Fibroblast of skin of right biceps (primary cell): ENCODE measurements around the gene ARL1.
"Not testable (repeated sequence)": the region's sequence is repeated elsewhere in the genome, so short reads cannot be mapped to it uniquely, and the experiment has no call there.

ENCODE experiments used
- DNase-seq: peaks from one replicate; pipeline ENCODE4 v3.0.0-alpha.2; 2013

The ARL1 gene

DNA sequence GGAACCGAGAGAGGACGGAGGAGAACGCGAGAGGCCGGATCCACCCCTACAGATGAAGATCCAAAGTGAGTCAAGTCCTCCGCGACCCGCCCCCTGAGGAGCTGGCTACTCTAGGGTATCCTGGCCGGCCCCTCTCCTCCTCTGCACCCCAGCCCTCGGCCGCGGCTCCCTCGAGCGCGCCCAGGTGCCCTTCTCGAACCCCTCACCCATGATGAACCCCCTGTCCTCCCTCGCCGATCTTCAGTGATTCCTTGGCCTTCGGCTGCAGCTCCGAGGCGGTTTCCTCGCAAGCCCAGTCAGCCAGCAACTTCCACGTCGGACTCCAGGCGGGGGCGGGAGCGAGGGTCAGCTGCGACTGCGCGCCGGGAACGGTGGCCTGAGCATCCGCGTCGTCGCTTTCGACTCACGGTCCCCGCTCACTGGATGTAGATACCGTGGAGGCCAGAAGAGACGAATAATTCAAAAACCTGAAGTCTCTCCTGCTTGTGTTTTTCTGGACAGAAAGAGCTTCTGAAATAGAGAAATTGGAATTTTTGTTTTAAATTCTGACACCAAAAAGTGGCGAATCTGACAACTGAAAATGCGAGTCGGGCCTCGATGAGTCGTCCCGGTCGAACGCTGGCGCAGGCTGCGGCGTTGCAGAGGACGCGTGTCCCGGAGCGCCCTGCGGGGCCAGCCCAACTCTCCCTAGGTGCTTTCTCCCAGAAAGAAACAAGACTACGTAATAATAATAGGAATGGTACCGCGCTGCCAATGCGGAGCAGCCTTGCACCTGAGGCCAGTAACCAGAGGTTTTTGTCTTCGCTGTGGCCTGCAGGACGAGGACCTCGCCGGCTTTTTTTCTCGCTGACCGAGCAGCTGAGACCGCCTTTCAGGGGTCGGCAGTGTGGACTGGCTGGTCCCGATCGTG, at the start of gene ARL1:
Gene ARL1 (minus strand): TSS at position 337 of the 910 bp plus-strand sequence. CDS start 127 bp downstream, at position 210.
- DNase-seq: peak; percentile 91

DNA sequence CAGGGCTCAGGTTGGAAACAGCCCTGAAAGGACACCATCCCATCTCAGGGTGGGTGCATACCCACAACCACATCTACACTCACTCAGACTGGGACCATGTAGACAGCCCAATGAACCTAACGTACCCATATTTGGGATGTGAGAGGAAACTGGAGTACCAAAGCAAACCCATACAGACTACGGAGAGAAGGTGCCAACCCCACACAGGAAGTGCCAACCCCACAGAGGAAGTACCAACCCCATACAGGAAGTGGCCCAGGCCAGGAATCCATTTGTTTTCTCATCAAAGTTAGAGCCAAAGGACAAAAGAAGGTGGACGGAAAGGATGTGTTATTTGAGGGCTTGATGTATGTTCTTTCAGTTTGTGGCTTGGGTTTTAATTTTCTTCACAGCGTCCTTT, 48.1 kb upstream of the ARL1 start:
- no peak for DNase-seq

DNA sequence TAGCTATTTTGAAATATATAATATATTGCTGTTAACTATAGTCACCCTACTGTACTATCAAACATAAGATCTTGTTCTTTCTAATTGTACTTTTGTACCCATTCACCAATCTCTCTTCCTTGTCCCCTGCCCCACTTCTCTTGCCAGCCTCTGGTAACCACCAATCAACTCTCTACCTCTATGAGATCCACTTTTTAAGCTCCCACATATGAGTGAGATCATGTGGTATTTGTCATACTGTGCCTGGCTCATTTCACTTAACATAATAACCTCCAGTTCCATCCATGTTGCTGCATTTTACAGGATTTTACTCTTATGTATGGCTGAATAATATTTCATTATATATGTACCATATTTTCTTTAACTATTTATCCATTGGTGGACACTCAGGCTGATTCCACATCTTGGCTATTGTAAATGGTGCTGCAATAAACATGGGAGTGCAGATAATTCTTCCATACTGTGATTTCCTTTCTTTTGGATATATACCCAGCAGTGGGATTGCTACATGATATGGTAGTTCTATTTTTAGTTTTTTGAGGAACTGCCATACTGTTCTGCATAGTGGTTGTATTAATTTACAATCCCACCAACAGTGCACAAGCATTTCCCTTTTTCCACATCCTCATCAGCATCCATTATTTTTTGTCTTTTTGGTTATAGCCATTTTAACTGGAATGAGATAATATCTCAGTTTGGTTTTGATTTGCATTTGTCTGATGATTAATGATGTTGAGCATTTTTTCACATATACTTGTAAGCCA, 34.1 kb upstream of the ARL1 start:
- DNase-seq: no peak

DNA sequence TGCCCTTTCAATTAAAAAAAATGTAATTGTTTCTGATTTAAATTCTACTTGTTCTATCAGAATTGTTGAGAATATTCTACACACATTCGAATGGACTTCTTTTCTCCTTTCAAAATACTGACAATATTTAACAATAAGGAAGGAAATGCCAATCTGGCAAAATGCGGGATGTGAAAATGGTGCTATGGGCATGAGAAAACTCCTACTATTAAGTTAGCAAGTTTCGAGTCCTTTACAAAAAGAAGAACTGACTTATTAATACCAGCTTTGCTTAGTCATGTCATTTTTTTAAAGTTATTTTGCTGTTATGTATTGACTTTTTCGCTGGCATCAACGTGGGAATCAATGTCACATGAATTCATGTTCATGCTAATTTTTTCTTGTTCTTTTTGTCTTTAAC, 31.7 kb upstream of the ARL1 start:
- no peak for DNase-seq

DNA sequence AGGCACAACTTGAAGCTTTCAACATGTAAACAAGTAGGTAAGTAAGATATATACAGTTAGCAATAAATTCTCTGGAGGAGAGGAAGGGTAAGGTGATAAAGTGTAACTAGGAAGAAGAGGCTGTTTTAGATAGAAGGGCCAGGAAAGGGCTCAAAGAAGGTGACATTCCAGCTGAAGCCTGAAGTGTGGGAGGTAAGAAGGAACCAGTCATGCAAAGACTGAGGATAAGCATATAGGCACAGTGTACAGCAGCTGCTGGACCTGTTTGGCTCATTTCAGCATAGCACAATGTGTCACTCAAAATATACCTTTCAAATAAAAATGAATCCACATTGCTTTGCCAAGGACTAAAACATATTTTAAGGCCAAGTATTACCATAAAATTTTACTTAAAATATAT, 28.6 kb upstream of the ARL1 start:
- no peak for DNase-seq

DNA sequence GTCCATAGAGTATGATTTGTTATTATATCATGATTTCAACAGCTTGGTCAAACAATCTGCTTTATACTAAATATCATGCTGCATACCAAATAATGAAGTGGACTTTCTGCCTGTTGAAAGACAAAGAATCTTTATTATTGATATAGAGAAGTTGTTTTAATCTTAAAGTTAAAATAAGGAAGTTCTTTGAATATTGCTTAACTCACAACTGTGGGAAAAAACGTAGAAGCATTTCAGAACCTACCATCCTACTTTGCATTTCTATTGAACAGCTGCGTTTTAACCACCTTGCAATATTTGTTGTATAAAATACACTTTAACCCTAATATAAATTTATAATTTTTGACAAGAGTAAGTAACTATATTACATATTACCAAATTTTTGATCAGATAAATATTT, 22.9 kb upstream of the ARL1 start:
- no peak for DNase-seq

DNA sequence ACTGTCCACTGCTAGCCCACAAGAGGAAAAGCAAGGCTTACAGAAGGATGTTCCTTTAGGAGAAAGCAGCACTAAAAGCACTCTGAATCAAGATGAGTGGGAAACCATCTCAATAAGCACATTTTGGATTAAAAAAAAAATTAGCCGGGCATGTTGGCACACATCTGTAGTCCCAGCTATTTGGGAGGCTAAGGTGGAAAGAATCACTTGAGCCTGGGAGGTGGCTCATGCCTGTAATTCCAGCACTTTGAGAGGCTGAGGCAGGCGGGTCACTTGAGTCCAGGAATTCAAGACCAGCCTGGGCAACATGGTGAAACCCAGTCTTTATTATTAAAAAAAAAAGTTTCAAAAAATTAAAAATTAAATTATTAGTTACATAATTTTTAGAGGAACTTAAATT, 17.0 kb upstream of the ARL1 start:
- no peak for DNase-seq

DNA sequence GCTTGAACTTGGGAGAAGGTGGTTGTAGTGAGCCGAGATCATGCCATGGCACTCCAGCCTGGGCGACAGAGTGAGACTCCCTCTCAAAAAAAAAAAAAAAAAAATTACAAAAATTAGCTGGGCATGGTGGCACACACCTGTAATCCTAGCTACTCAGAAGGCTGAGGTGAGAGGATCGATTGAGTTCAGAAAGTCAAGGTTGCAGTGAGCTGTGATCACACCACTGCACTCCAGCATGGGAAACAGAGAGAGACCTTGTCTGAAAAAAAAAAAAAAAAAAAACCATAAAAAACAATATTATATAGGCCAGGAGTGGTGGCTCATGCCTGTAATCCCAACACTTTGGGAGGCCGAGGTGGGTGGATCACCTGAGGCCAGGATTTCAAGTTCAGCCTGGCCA, 14.5 kb upstream of the ARL1 start:
- DNase-seq: not testable (repeated sequence)

DNA sequence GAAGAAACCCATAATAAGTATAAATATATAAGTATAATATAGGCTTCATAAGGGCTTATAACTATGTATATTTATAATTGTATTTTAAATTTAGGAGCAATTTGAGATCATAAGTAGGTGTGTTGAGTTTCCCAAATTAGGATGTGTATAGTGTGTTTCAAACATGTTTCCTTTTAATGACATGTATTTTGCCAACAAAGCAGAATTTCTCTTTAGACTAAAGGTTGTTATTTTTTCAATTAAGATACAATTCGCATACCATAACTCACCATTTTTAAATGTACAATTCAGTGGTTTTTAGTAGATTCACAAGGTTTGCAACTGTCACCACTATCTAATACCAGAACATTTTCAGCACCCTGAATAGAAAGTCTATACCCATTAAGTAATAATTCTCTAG, 7.7 kb upstream of the ARL1 start:
- DNase-seq: no peak

DNA sequence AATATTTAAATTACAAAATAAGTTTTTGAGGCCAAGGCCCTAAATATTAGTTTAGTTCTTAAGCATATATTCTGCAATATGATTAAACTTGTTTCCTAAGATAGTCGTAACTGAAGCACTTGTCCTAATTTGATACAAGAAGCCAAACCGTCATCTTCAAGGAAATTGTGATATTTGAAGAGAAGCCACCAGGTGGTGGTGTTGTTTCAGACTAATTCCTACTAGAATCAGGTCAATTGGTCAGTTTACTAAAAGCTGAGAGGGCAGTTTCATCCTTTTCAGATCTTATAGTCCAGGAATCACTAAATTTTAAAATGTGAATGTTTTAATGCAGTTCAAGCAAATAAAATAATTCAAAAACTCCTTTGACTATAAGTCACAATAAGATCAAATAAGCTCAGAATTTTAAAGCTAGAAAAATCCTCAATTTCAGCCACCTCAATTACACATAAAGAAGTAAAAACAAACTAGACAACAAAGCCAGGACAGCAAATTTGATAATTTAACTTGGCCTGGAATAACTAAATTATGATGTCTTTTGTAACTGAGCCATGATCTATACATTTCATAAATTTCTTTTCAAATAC, 7.1 kb upstream of the ARL1 start:
- peak; percentile 35 for DNase-seq

DNA sequence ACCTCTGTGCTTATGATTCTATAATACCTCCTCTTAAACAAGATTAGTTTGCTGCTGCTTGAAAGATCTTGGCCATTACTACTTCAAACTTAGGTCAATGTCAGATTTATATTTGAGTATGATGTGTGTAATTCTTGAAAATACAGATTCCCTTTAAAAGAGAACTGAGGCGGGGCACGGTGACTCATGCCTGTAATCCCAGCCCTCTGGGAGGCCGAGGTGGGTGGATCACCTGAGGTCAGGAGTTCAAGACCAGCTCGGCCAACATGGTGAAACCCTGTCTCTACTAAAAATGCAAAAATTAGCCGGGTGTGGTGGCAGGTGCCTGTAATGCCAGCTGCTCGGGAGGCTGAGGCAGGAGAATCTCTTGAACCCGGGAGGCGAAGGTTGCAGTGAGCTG, 2.6 kb upstream of the ARL1 start:
- DNase-seq: not testable (repeated sequence)

DNA sequence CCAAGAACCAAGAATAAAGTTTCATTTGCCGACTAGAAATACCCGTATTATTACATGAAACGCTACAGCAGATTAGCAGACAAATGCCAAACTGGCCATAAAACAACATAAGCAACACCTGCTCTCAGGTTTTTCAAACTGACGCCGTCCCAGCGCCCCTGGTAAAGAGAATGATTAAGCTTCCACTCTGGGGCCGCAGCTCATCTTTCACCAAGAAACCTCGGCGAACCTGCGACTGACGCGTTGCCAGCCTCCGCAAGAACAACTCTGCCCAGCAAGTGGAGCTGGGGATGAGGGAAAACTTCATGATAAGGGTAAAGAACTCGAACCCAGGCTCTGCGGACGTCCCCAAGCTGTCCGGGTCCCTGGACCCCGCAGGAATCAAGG, 530 bp downstream of the ARL1 start:
- DNase-seq: no peak

DNA sequence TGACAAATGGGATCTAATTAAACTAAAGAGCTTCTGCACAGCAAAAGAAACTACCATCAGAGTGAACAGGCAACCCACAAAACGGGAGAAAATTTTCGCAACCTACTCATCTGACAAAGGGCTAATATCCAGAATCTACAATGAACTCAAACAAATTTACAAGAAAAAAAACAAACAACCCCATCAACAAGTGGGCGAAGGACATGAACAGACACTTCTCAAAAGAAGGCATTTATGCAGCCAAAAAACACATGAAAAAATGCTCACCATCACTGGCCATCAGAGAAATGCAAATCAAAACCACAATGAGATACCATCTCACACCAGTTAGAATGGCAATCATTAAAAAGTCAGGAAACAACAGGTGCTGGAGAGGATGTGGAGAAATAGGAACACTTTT, 16.4 kb downstream of the ARL1 start:
- DNase-seq: not testable (repeated sequence)

DNA sequence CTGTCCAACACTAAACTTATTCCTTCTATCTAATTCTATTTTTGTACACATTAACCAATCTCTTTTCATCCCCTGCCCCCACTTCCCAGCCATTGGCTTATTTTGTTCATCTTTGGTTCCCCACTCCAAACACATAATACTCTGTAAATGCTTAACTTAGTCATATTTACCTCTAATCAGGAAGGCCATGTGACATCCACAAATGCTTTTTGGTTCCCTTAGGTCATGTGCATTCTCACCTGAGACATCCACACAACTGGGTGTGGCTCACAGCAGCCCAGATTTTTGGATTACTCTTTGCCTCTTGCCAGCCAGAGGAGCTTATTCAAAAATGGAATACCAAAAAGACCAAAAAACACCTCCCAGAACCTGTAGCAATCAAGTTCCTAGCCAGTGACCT, 28.4 kb downstream of the ARL1 start:
- no peak for DNase-seq

DNA sequence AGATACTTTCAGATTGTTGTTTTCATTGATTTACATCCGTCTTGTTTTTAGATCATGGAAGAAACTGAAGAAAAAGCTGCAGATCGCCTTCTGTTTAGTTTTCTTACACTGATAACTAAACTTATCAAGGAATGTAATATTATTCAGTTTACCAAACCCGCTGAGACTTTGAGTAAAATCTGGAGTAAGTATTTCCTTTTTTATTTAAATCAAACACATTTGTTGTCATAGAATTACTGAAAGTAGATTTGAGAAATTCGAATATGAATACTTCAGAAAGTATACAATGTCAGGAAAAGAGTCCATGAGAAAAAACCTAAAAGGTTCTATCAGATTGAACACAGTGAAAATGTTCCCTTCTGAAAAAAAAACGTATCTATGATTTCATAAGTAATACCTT, 32.0 kb downstream of the ARL1 start:
- DNase-seq: no peak

DNA sequence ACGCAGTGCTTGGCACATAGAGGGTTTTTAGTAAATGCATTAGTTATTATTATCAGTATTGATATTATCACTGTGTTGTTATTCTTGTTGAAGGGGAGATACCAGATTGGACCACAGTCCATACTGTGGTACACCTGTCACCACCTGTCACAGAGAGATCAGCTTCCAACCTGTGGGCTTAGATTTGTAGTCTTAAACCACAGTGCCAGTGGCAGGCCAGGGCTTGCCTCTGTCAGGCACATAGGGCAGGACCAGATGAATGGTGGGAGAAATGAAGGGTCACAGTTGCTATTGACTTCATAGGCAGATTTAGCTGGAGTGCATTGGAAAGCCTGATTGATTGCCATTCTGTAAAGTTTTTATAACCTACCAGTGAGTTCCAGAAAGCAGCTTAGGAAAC, 35.1 kb downstream of the ARL1 start:
- DNase-seq: no peak

DNA sequence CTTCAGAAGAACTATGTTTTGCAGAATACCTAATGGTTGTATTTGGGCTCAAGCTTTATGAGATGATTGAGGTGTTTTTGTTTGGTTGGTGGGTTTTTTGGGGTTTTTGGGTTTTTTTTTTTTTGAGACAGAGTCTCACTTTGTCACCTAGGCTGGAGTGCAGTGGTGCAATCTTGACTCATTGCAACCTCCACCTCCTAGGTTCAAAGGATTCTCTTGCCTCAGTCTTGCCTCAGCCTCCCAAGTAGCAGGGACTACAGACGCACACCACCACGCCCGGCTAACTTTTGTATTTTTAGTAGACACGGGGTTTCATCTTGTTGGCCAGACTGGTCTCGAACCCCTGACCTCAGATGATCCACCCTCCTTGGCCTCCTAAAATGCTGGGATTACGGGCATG, 39.6 kb downstream of the ARL1 start:
- DNase-seq: no peak

DNA sequence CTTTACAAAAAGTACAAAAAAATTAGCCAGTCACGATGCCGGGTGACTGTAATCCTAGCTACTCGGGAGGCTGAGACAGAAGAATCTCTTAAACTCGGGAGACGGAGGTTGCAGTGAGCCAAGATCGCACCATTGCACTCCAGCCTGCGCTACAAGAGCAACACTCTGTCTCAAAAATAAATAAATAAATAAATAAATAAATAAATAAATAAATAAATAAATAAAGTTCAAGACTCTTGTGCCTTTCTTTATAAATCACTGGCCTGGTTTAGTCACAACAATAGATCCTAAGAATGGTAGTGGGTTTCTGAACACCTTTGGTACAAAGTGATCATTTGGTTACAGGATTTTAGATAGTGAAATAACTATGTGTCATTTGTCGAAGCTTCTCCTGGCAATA, 46.1 kb downstream of the ARL1 start:
- DNase-seq: no peak

DNA sequence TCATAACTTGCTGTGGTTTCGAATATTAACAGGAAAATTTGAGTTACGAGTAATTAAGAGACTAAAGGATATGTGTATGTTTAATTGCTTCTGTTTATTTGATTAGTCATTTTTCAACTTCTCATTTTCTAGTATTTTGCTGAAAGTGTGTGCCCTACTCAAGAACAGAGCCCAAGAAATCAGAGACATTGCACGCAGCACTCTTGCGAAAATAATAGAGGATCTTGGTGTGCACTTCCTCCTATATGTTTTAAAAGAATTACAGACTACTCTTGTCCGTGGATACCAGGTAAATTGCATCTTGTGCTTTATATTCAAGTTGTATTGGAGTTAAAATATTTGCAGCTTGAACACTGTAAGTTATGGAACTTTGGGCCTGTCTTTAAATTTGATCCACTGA, 50.8 kb downstream of the ARL1 start:
- DNase-seq: no peak

DNA sequence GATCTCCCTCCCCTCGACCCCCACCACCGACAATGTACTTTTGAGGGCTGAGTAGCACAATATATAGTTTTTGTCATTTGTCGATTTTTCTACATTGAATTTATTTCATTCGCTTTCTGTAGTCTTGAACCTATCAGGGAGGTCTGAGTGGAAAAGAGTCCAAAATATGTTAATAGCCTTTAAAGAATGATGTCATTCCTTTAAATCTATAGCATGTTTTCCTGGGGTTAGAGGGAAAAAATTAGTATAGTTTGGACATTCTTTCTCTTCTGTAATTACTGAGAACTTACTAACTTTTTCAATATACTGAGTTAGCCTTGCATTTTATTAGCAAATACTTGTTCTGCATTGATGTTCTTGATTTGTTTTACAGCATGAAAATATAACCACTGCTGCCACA, 55.9 kb downstream of the ARL1 start:
- DNase-seq: no peak

DNA sequence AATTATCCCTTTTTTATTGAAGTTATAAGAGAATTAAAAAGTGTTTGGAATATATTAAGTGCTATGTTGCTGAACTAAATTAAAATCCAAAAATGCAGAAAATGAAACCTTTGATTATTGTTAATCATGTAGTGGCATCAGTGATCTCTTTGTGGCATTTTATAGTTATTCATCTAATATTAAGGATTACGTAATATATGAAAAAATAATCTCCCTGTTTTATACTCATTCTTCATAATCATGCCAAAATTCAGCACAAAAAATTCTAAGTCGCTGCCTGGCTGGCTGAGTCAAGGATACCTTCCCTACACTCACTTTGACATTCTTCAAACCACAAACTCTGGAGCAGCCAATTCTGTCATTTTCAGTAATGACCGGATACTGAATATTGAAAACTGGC, 63.7 kb downstream of the ARL1 start:
- no peak for DNase-seq
